ENCODE measurements around the gene DNAH12.

DNA sequence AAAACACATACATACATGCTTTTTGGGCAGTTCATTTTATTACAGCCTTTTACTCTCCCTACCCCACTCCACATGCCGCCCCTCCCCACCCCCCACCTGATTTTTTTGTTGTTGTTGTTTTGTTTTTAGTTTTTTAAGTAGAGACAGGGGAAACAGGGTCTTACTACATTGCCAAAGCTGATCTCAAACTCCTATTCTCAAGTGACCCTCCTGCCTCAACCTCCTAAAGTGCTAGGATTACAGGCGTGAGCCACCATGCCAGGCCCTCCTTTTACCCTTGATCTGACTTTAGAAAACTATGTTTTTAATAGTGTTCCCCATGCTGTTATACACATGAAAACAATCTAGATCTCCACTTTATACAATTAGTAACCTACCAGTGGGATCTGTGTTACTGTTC lies 26.7 kb upstream of the DNAH12 start:
- TF ChIP-seq, protein P1, sequence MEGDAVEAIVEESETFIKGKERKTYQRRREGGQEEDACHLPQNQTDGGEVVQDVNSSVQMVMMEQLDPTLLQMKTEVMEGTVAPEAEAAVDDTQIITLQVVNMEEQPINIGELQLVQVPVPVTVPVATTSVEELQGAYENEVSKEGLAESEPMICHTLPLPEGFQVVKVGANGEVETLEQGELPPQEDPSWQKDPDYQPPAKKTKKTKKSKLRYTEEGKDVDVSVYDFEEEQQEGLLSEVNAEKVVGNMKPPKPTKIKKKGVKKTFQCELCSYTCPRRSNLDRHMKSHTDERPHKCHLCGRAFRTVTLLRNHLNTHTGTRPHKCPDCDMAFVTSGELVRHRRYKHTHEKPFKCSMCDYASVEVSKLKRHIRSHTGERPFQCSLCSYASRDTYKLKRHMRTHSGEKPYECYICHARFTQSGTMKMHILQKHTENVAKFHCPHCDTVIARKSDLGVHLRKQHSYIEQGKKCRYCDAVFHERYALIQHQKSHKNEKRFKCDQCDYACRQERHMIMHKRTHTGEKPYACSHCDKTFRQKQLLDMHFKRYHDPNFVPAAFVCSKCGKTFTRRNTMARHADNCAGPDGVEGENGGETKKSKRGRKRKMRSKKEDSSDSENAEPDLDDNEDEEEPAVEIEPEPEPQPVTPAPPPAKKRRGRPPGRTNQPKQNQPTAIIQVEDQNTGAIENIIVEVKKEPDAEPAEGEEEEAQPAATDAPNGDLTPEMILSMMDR (conservative IDR thresholded peaks at IDR 0.05 in 1 of 2, IDR thresholded peaks at IDR 0.05 in 1 of 2; ENCODE audit: low read depth in 1 of 2, low read length in 2 of 2) = no peak
- no peak for TF ChIP-seq EZH2 (IDR thresholded peaks at IDR 0.05; ENCODE audit: low read length, missing control alignments)

Data from fibroblast of lung (primary cell).